GM13977 (cell line): ENCODE measurements around the gene ZNF296.
"Not testable (repeated sequence)": the region's sequence is repeated elsewhere in the genome, so short reads cannot be mapped to it uniquely, and the experiment has no call there.

Experiments
- DNase-seq: peaks from one replicate; pipeline ENCODE4 v3.0.0; 2012; ENCODE audit warnings: low spot score
- CTCF ChIP-seq: IDR thresholded peaks from 2 replicates; pipeline ENCODE4 v1.5.1; 2012; ENCODE audit warnings: mild to moderate bottlenecking, control low read depth; ENCODE audit not compliant: insufficient read depth; ENCODE audit errors: extremely low read depth, missing control alignments
- in situ Hi-C: fragments of 300-500 bp; cut with MboI; formaldehyde crosslinking; loops from one replicate; pipeline ENCODE4 v1.12.0; 2022; ENCODE audit warnings: low sequenced_read_pairs, low pct_unique_long_range_greater_than_20kb, mixed read lengths, inconsistent platforms; ENCODE audit not compliant: unreplicated experiment

ZNF296 gene

GRCh38 chr19:45113628-45114027, 37.4 kb upstream of the ZNF296 start:
- TF ChIP-seq CTCF: no peak
- in situ Hi-C loops: no loop called here
- no peak for DNase-seq

- TF ChIP-seq CTCF: no peak
- no peak for DNase-seq
- in situ Hi-C loops: no loop called here
Measured at GRCh38 chr19:45112111-45112827, 36.0 kb upstream of the ZNF296 start.

GRCh38 chr19:45110851-45111266, 34.6 kb upstream of the ZNF296 start:
- in situ Hi-C loops: no loop called here
- no peak for DNase-seq
- no peak for TF ChIP-seq CTCF

GRCh38 chr19:45107621-45108150, 31.4 kb upstream of the ZNF296 start:
- in situ Hi-C loops: no loop called here
- no peak for DNase-seq
- no peak for TF ChIP-seq CTCF

GRCh38 chr19:45106363-45106762, 30.1 kb upstream of the ZNF296 start:
- DNase-seq, in situ Hi-C loops: not testable (repeated sequence)

- TF ChIP-seq CTCF: no peak
- no peak for DNase-seq
- in situ Hi-C loops: no loop called here
Measured at GRCh38 chr19:45104658-45105349, 28.5 kb upstream of the ZNF296 start.
